Measurements from ENCODE around the gene CHST5.
"Not testable (repeated sequence)": the region's sequence is repeated elsewhere in the genome, so short reads cannot be mapped to it uniquely, and the experiment has no call there.

The CHST5 gene

GRCh38 chr16:75548456-75548855 is 12.5 kb upstream of the CHST5 start:
- DNase-seq: not testable (repeated sequence)

GRCh38 chr16:75546293-75546692 is 10.4 kb upstream of the CHST5 start:
- DNase-seq: no peak

GRCh38 chr16:75545879-75546278 is 10.0 kb upstream of the CHST5 start:
- not testable (repeated sequence) for DNase-seq

GRCh38 chr16:75542462-75542861 is 6.6 kb upstream of the CHST5 start:
- not testable (repeated sequence) for DNase-seq

GRCh38 chr16:75541236-75541635 is 5.3 kb upstream of the CHST5 start:
- no peak for DNase-seq

GRCh38 chr16:75538882-75539565 is 3.1 kb upstream of the CHST5 start:
- not testable (repeated sequence) for DNase-seq

- DNase-seq: no peak
Observed at GRCh38 chr16:75537776-75538175, 1.9 kb upstream of the CHST5 start.

GRCh38 chr16:75535211-75535843 is 581 bp downstream of the CHST5 start:
- DNase-seq: no peak

GRCh38 chr16:75534560-75535205 is 1.2 kb downstream of the CHST5 start:
- DNase-seq: no peak

- no peak for DNase-seq
Observed at GRCh38 chr16:75532791-75533190, 3.1 kb downstream of the CHST5 start.

GRCh38 chr16:75532142-75532765 is 3.7 kb downstream of the CHST5 start:
- DNase-seq: no peak

- DNase-seq: no peak
Observed at GRCh38 chr16:75529959-75530358, 5.9 kb downstream of the CHST5 start.

- no peak for DNase-seq
Observed at GRCh38 chr16:75529056-75529905, 6.6 kb downstream of the CHST5 start.

- no peak for DNase-seq
Observed at GRCh38 chr16:75527825-75528299, 8.0 kb downstream of the CHST5 start.

- no peak for DNase-seq
Observed at GRCh38 chr16:75526032-75526790, 9.7 kb downstream of the CHST5 start.

GRCh38 chr16:75519175-75519574 is 16.7 kb downstream of the CHST5 start:
- no peak for DNase-seq

GRCh38 chr16:75516189-75516966 is 19.5 kb downstream of the CHST5 start:
- DNase-seq: not testable (repeated sequence)

- DNase-seq: no peak
Observed at GRCh38 chr16:75514296-75514695, 21.6 kb downstream of the CHST5 start.

GRCh38 chr16:75506574-75506973 is 29.3 kb downstream of the CHST5 start:
- DNase-seq: no peak

- DNase-seq: no peak
Observed at GRCh38 chr16:75506107-75506506, 29.8 kb downstream of the CHST5 start.

- DNase-seq: no peak
Observed at GRCh38 chr16:75503801-75504200, 32.1 kb downstream of the CHST5 start.
